Neutrophil (primary cell): Measurements from ENCODE around the gene GPR135.

Experiments
- H3K27ac ChIP-seq: fragments of 200-600 bp; sonication (generic); 2 replicates; pipeline ENCODE4 v1.5.1; 2016; ENCODE audit warnings: mild to moderate bottlenecking, moderate library complexity
- H3K27me3 ChIP-seq: fragments of 200-600 bp; sonication (generic); 2 replicates; pipeline ENCODE4 v1.6.0; 2016; ENCODE audit warnings: mild to moderate bottlenecking
- H3K36me3 ChIP-seq: fragments of 200-600 bp; sonication (generic); 2 replicates; pipeline ENCODE4 v1.5.1; 2017
- H3K4me1 ChIP-seq, 2 experiments: fragments of 200-600 bp in 1 of 2; sonication (generic) in 1 of 2; 1 replicate in 1 of 2; 2 replicates in 1 of 2; pipeline versions ENCODE4 v1.5.1 to v1.6.1; 2013 to 2016; ENCODE audit warnings: low read depth in 1 of 2, low read length in 1 of 2, mild to moderate bottlenecking in 1 of 2, moderate library complexity in 1 of 2; ENCODE audit not compliant: control insufficient read depth in 1 of 2, insufficient read depth in 1 of 2
- H3K4me3 ChIP-seq, 2 experiments: fragments of 200-600 bp in 1 of 2; sonication (generic) in 1 of 2; 1 replicate in 1 of 2; 2 replicates in 1 of 2; pipeline ENCODE4 v1.5.1; 2013 to 2016; ENCODE audit warnings: low read depth in 1 of 2, low read length in 1 of 2, mild to moderate bottlenecking in 1 of 2, moderate library complexity in 1 of 2
- H3K9me3 ChIP-seq: fragments of 200-600 bp; sonication (generic); 2 replicates; pipeline ENCODE4 v1.5.1; 2016
- TF ChIP-seq, protein P1 (sequence below): fragments of 200-600 bp; sonication (generic); IDR thresholded peaks from 2 replicates; pipeline ENCODE4 v1.5.1; 2016; ENCODE audit warnings: antibody characterized with exemption

GPR135 gene

DNA sequence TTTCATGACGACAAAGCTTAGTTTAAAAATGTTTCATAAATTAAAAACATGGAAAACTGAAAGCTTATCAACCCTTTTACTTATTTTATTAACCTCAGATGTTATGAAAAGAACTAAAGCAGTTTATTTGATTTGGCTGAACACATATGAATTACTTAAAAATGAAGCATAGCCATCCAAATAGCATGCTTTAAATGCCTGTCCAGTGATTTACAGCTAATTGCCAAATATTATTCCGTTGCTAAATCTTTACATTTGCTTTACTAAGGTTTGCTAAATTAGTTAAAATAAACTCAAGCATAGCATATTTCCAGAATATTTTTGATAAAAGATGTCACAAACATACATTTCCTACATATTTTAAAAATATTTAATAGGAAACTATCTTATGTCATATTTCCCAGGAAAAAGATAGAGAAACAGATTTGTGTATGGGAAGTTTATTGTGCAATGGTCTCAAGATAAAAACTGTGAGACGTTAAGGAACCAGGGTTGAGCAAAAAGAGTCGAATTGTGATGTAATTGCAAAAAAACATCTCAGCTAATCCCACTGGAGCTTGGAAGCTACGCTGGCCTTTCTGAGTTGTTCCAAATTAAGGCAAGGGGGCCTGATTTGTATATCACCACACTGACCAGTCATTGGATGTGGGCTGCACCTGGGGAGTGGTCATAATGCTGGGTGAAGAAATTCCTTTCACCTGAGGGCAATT is 25.8 kb downstream of the GPR135 start:
- TF ChIP-seq, protein P1, sequence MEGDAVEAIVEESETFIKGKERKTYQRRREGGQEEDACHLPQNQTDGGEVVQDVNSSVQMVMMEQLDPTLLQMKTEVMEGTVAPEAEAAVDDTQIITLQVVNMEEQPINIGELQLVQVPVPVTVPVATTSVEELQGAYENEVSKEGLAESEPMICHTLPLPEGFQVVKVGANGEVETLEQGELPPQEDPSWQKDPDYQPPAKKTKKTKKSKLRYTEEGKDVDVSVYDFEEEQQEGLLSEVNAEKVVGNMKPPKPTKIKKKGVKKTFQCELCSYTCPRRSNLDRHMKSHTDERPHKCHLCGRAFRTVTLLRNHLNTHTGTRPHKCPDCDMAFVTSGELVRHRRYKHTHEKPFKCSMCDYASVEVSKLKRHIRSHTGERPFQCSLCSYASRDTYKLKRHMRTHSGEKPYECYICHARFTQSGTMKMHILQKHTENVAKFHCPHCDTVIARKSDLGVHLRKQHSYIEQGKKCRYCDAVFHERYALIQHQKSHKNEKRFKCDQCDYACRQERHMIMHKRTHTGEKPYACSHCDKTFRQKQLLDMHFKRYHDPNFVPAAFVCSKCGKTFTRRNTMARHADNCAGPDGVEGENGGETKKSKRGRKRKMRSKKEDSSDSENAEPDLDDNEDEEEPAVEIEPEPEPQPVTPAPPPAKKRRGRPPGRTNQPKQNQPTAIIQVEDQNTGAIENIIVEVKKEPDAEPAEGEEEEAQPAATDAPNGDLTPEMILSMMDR: no peak
- H3K27ac ChIP-seq: no peak overlapping the region
- no peak overlapping the region for H3K4me3 ChIP-seq

DNA sequence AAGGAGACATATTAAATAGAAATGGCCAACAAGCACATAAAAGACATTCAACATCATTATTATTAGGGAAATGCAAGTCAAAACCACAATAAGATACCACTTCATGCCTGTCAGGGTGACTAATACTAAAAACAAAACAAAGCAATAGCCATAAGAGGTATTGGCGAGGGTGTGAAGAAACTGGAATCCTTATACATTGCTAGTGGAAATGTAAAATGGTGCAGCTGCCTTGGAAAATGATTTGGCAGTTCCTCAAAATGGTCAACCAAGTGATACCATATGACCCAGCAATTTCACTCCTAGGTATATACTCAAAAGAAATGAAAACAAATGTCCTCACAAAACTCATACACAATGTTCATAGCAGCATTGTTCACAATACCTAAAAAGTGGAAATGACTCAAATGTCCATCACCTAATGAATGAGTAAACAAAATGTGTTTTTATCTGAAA is 27.0 kb downstream of the GPR135 start:
- no peak overlapping the region for H3K4me3 ChIP-seq
- H3K36me3 ChIP-seq: no peaks in the 10 kb centered on the region
- no peaks in the 10 kb centered on the region for H3K9me3 ChIP-seq
- H3K27ac ChIP-seq: no peak overlapping the region
- TF ChIP-seq, protein P1: no peak
- no peaks in the 10 kb centered on the region for H3K4me1 ChIP-seq
- no peaks in the 10 kb centered on the region for H3K27me3 ChIP-seq

More for the DNA sequence above, 25.8 kb downstream of the GPR135 start:
- Histone ChIP-seq H3K36me3 (no peaks in the 10 kb centered on the region), H3K4me1 (no peaks in the 10 kb centered on the region), H3K27me3 (no peaks in the 10 kb centered on the region), H3K9me3 (no peaks in the 10 kb centered on the region)

DNA sequence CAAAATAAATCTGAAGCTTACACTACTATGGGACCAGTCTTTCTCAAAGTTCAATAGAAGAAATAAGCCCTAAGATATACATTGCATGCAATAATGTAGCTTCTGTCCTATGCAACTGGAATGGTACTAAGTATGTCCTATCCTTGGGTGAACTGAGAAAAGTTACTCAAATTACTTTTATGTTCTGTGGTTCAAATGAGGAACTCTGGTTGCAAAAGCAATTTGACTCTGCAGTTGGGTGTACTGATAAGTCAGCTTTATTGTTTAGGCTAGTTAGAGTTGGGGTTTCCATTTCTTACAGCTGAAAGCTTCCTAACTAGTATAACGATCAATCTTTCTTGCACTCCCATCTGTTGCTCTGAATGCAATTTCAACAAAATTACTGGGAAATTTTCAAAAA is 29.2 kb downstream of the GPR135 start:
- H3K36me3 ChIP-seq: no peaks in the 10 kb centered on the region
- H3K4me1 ChIP-seq: no peaks in the 10 kb centered on the region
- no peaks in the 10 kb centered on the region for H3K27me3 ChIP-seq
- TF ChIP-seq, protein P1: no peak
- no peak overlapping the region for H3K27ac ChIP-seq
- no peak overlapping the region for H3K4me3 ChIP-seq
- H3K9me3 ChIP-seq: no peaks in the 10 kb centered on the region

DNA sequence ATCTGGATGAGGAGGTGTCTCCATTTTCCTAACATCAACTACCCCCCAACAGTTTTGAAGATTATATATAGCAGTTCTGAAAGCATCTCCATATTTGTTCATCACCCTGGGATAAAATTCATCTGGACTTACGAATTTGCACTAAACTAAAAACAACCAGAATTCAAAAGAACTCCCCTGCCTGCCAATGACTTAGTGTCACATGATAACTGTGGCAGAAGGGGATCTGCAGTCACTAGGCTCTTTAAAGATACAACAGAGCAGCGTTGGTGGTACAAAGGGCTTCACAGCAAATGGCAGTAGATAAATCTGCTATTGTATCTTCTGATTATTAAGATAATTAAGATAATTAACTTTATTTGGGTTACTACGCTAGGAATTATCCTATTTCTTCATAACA is 30.1 kb downstream of the GPR135 start:
- Histone ChIP-seq H3K4me1 (no peaks in the 10 kb centered on the region), H3K27ac (no peak overlapping the region), H3K9me3 (no peaks in the 10 kb centered on the region), H3K27me3 (no peaks in the 10 kb centered on the region), H3K4me3 (no peak overlapping the region), H3K36me3 (no peaks in the 10 kb centered on the region)
- TF ChIP-seq, protein P1: no peak

DNA sequence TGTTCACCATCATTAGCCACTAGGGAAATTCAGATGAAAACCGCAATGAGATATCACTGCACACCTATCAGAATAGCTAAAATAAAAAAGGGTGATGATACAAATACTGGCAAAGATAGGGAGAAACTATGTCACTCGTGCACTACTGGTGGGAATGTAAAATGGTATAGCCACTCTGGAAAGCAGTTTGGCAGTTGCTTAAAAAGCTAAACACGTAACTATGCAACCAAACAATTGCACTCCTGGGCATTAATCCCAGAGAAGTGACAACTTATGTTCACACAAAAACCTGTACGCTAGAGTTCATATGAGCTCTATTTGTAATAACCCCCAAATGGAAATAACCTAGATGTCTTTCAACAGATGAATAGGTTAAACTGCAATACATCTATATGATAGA is 35.4 kb downstream of the GPR135 start:
- H3K4me3 ChIP-seq: no peak overlapping the region
- TF ChIP-seq, protein P1: no peak
- no peak overlapping the region for H3K27ac ChIP-seq
- H3K36me3 ChIP-seq: no peaks in the 10 kb centered on the region
- H3K4me1 ChIP-seq: no peaks in the 10 kb centered on the region
- H3K9me3 ChIP-seq: no peaks in the 10 kb centered on the region
- no peaks in the 10 kb centered on the region for H3K27me3 ChIP-seq
